ENCODE measurements around the gene C11orf65.

C11orf65 gene

DNA sequence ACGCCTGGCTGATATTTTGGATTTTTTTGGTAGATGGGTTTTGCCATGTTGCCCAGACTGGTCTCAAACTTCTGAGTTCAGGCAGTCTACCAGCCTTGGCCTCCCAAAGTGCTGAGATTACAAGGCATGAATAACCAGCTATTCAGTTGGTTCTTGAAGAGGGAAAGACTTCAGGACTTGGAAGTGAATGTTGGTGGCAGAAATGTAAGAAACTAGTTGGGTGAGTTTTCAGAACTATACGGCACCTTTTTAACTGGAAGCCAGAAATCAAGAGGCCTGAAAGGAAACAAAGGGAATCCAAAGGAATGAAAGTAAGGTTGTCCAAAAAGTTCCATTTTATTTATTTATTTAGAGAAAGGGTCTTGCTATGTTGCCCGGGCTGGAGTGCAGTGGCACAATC, 28.0 kb upstream of the C11orf65 start:
- Histone ChIP-seq H3K4me3 (IDR thresholded peaks at IDR 0.05; ENCODE audit: insufficient read depth, low read depth, low read length) (no peak overlapping the region), H4K20me1 (ENCODE audit: insufficient read depth) (no peaks in the 10 kb centered on the region), H3K4me1 (ENCODE audit: low read depth, poor library complexity, severe bottlenecking) (no peaks in the 10 kb centered on the region), H3K4me2 (no peak overlapping the region), H3K27me3 (ENCODE audit: insufficient read depth, low read depth) (no peaks in the 10 kb centered on the region), H3K36me3 (ENCODE audit: insufficient read depth) (no peaks in the 10 kb centered on the region), H2AFZ (ENCODE audit: low read depth) (no peak overlapping the region), H3K27ac (no peak overlapping the region), H3K9ac (no peak overlapping the region), H3K79me2 (ENCODE audit: insufficient read depth, low read depth) (no peaks in the 10 kb centered on the region)
- TF ChIP-seq, protein P1, sequence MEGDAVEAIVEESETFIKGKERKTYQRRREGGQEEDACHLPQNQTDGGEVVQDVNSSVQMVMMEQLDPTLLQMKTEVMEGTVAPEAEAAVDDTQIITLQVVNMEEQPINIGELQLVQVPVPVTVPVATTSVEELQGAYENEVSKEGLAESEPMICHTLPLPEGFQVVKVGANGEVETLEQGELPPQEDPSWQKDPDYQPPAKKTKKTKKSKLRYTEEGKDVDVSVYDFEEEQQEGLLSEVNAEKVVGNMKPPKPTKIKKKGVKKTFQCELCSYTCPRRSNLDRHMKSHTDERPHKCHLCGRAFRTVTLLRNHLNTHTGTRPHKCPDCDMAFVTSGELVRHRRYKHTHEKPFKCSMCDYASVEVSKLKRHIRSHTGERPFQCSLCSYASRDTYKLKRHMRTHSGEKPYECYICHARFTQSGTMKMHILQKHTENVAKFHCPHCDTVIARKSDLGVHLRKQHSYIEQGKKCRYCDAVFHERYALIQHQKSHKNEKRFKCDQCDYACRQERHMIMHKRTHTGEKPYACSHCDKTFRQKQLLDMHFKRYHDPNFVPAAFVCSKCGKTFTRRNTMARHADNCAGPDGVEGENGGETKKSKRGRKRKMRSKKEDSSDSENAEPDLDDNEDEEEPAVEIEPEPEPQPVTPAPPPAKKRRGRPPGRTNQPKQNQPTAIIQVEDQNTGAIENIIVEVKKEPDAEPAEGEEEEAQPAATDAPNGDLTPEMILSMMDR (conservative IDR thresholded peaks at IDR 0.05; ENCODE audit: low read depth, low read length), result no peak

- no peaks in the 10 kb centered on the region for H3K4me1 ChIP-seq (ENCODE audit: low read depth, poor library complexity, severe bottlenecking)
- H3K27ac ChIP-seq, result no peak overlapping the region
- H3K4me3 ChIP-seq (IDR thresholded peaks at IDR 0.05; ENCODE audit: insufficient read depth, low read depth, low read length), result no peak overlapping the region
- no peaks in the 10 kb centered on the region for H4K20me1 ChIP-seq (ENCODE audit: insufficient read depth)
- H3K4me2 ChIP-seq, result no peak overlapping the region
- H2AFZ ChIP-seq (ENCODE audit: low read depth), result no peak overlapping the region
- TF ChIP-seq, protein P1 (conservative IDR thresholded peaks at IDR 0.05; ENCODE audit: low read depth, low read length), result no peak
- no peaks in the 10 kb centered on the region for H3K79me2 ChIP-seq (ENCODE audit: insufficient read depth, low read depth)
- H3K27me3 ChIP-seq (ENCODE audit: insufficient read depth, low read depth), result no peaks in the 10 kb centered on the region
- no peaks in the 10 kb centered on the region for H3K36me3 ChIP-seq (ENCODE audit: insufficient read depth)
- H3K9ac ChIP-seq, result no peak overlapping the region
Observed at GRCh38 chr11:108494182-108494581, 26.9 kb upstream of the C11orf65 start.

DNA sequence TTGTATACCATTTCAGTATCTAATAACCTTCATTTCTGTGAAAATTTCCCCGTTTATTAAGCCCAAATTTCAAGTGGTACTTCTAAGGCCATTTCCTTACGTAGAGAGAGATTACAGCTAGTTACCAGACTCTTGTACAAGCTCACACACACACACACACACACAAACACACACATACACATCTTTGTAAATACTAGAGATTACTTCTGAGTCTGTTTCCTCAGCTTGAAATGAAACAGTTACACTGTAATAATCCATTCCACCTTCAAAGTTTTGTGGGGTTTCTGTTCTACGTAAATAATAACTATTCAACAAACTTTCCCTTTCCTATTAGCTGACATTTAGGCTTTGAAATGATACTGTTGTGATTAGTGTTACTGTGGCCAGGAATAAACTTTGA, 24.6 kb upstream of the C11orf65 start:
- Histone ChIP-seq H3K9ac (no peak overlapping the region), H3K36me3 (ENCODE audit: insufficient read depth) (no peaks in the 10 kb centered on the region), H3K4me1 (ENCODE audit: low read depth, poor library complexity, severe bottlenecking) (no peaks in the 10 kb centered on the region), H2AFZ (ENCODE audit: low read depth) (no peak overlapping the region), H3K4me2 (no peak overlapping the region), H4K20me1 (ENCODE audit: insufficient read depth) (no peaks in the 10 kb centered on the region), H3K4me3 (IDR thresholded peaks at IDR 0.05; ENCODE audit: insufficient read depth, low read depth, low read length) (no peak overlapping the region), H3K27me3 (ENCODE audit: insufficient read depth, low read depth) (no peaks in the 10 kb centered on the region), H3K79me2 (ENCODE audit: insufficient read depth, low read depth) (no peaks in the 10 kb centered on the region), H3K27ac (no peak overlapping the region)
- TF ChIP-seq, protein P1 (conservative IDR thresholded peaks at IDR 0.05; ENCODE audit: low read depth, low read length), result no peak

- Histone ChIP-seq H3K4me3 (IDR thresholded peaks at IDR 0.05; ENCODE audit: insufficient read depth, low read depth, low read length) (no peak overlapping the region), H3K27me3 (ENCODE audit: insufficient read depth, low read depth) (no peaks in the 10 kb centered on the region), H3K36me3 (ENCODE audit: insufficient read depth) (no peaks in the 10 kb centered on the region), H4K20me1 (ENCODE audit: insufficient read depth) (no peaks in the 10 kb centered on the region), H3K4me2 (no peak overlapping the region), H2AFZ (ENCODE audit: low read depth) (no peak overlapping the region), H3K9ac (no peak overlapping the region), H3K27ac (no peak overlapping the region), H3K79me2 (ENCODE audit: insufficient read depth, low read depth) (no peaks in the 10 kb centered on the region), H3K4me1 (ENCODE audit: low read depth, poor library complexity, severe bottlenecking) (no peaks in the 10 kb centered on the region)
- TF ChIP-seq, protein P1 (conservative IDR thresholded peaks at IDR 0.05; ENCODE audit: low read depth, low read length), result no peak
Observed at GRCh38 chr11:108486828-108487227, 19.5 kb upstream of the C11orf65 start.

All from KMS-11 (cell line).